ACC112 (cell line): ENCODE data around the gene PRLR.
"Not testable (repeated sequence)": the region's sequence is repeated elsewhere in the genome, so short reads cannot be mapped to it uniquely, and the experiment has no call there.

Experiments
- H2AFZ ChIP-seq: fragments of 200-600 bp; sonication (generic); one replicate; pipeline ENCODE4 v1.6.0; 2017; ENCODE audit warnings: antibody characterized with exemption, low read length; ENCODE audit not compliant: unreplicated experiment
- H3K27ac ChIP-seq: fragments of 200-600 bp; sonication (generic); 2 replicates; pipeline ENCODE4 v1.5.1; 2014; ENCODE audit warnings: low read depth, mild to moderate bottlenecking, antibody characterized with exemption, low read length, moderate library complexity
- H3K27me3 ChIP-seq: fragments of 200-600 bp; sonication (generic); 2 replicates; pipeline ENCODE4 v1.6.1; 2014; ENCODE audit warnings: mild to moderate bottlenecking, antibody characterized with exemption, low read length, moderate library complexity, mixed read lengths; ENCODE audit not compliant: insufficient read depth
- H3K36me3 ChIP-seq: fragments of 200-600 bp; sonication (generic); 2 replicates; pipeline ENCODE4 v1.6.1; 2016; ENCODE audit warnings: mild to moderate bottlenecking, antibody characterized with exemption, low read length, moderate library complexity, mixed read lengths; ENCODE audit not compliant: insufficient read depth
- H3K4me1 ChIP-seq: fragments of 200-600 bp; sonication (generic); one replicate; pipeline ENCODE4 v1.6.1; 2016; ENCODE audit warnings: low read length, mixed read lengths; ENCODE audit not compliant: insufficient read depth, unreplicated experiment, control insufficient read depth
- H3K4me3 ChIP-seq: fragments of 200-600 bp; sonication (generic); 2 replicates; pipeline ENCODE4 v1.5.1; 2014; ENCODE audit warnings: mild to moderate bottlenecking, low read depth, low read length
- H3K79me2 ChIP-seq: fragments of 200-600 bp; sonication (generic); one replicate; pipeline ENCODE4 v1.6.0; 2016; ENCODE audit warnings: low read length; ENCODE audit not compliant: control insufficient read depth, unreplicated experiment, insufficient read depth

PRLR gene

DNA sequence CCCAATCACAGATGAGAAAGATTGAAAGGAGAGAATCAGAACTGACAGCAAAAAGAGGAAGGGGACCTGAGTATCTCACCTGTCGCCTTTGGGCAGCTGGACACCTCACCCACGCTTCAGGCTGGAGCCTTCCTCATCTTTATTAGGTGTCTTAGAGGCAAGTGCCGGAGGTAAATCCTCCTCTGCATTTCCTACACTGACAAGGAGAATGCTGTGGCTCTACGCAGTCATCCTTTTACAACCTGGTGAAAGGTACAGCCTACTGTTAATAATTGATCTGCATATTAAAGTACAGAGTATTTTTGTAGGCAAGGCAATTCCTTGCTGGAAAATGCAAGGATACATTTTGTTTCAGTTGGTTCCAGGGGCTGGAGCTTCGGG, 34.8 kb downstream of the PRLR start:
- Histone ChIP-seq H3K4me1 (peaks cover 16% of the 10 kb centered on the region), H3K27ac (no peak overlapping the region), H3K4me3 (no peak overlapping the region), H3K79me2 (no peaks in the 10 kb centered on the region), H2AFZ (no peak overlapping the region), H3K36me3 (no peaks in the 10 kb centered on the region), H3K27me3 (peaks cover 73% of the 10 kb centered on the region)

DNA sequence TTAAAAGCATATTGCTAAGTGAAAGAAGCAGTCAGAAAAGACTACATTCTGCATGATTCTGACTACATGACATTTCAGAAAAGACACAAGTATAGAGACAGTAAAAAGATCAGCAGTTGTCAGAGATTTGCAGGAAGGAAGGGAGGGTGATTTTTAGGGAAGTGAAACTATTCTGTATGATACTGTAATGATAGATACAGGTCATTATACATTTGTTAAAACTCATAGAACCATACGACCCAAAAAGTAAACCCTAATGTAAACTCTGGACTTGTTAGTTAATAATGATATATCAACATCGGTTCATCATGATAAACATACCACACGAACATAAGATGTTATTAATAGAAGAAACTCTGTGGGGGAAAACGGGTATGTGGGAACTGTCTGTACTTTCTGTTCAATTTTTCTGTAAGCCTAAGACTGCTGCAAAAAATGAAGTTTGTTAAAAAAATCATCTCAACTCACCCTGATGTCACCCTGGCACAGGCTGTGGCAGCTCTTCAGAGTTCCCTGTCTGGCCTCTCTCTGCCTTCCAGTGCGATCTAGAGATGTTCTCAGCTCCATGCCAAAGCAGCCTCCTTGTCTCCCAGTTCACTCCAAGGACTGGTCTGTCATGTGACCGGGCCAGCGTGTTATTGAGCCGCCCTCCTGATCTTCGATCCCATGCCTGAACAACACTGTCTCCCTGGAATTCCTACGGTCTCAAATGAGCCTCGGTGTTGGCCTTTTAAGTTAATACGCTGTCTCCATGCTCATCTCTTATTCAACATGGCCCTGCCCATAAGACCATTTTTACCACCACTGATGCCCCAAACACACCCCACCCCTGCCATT, 35.4 kb downstream of the PRLR start:
- Histone ChIP-seq H3K79me2 (no peaks in the 10 kb centered on the region), H3K27me3 (peaks cover 67% of the 10 kb centered on the region), H3K27ac (no peak overlapping the region), H2AFZ (no peak overlapping the region), H3K4me1 (peaks cover 16% of the 10 kb centered on the region), H3K36me3 (no peaks in the 10 kb centered on the region), H3K4me3 (no peak overlapping the region)

DNA sequence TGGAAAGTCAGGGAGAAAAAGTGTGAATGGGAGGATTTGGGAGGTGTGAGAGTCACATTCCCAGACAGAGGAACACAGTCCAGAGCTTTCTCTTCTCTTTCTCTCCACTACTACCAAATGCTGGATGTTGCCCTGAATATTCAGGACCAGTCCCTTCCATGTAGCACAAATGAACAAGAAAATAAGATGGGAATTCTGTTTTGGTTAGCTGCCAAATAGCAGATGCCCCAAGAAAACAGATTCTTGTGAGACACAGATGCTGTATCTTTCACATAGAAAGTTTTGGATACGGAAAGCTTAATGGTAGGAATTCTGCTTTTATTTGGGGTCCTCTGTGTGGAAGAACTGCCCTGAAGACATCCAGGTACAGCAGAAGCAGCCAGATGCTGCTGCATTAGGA, 37.8 kb downstream of the PRLR start:
- Histone ChIP-seq H2AFZ (no peak overlapping the region), H3K79me2 (no peaks in the 10 kb centered on the region), H3K4me1 (no peaks in the 10 kb centered on the region), H3K27me3 (peaks cover 73% of the 10 kb centered on the region), H3K4me3 (no peak overlapping the region), H3K27ac (no peak overlapping the region), H3K36me3 (no peaks in the 10 kb centered on the region)

DNA sequence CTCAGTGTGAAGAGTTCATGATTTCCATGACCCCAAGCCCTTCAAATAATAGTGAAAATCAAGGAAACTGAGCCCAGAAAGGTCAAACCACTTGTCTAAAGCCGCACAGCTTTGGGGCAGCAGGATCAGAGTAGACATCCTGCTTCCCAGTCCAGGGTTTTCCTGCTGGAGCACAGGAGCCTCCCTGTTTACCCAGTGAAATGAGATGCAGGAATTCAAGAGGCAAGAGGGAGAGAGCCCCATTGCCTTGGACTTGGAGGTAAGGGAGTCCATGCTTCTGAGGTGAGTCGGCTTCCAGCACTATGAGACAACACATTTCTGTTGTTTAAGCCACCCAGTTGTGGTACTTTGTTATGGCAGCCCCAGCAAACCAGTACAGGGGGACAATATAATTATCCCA, 40.5 kb downstream of the PRLR start:
- not testable (repeated sequence) for H2AFZ ChIP-seq, H3K79me2 ChIP-seq, H3K4me3 ChIP-seq, H3K27ac ChIP-seq, H3K36me3 ChIP-seq, H3K4me1 ChIP-seq
- peaks cover 62% of the 10 kb centered on the region for H3K27me3 ChIP-seq

DNA sequence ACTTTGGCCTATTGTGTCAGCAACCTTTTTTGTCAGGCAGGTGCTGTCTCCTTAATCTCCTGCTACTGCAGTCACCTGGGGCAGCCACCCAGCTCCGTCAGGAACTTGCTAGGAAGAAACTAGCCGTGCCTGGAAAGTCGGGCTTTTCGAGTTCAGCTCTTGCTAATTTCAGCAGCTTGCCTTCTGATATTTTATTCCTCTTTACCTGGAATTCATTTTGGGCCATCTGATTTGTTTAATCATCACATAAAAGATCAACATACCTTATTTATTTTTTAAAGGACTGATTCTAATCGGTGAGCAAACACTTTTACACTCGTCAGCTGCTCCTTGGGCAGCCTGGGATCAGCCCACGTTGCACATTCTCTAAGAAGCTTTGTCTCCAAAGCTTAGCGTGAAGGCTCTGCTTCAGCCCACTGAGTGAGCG, 42.2 kb downstream of the PRLR start:
- H3K4me1 ChIP-seq = no peaks in the 10 kb centered on the region
- no peak overlapping the region for H2AFZ ChIP-seq
- H3K27ac ChIP-seq = no peak overlapping the region
- no peaks in the 10 kb centered on the region for H3K36me3 ChIP-seq
- H3K27me3 ChIP-seq = peaks cover 50% of the 10 kb centered on the region
- no peaks in the 10 kb centered on the region for H3K79me2 ChIP-seq
- no peak overlapping the region for H3K4me3 ChIP-seq

DNA sequence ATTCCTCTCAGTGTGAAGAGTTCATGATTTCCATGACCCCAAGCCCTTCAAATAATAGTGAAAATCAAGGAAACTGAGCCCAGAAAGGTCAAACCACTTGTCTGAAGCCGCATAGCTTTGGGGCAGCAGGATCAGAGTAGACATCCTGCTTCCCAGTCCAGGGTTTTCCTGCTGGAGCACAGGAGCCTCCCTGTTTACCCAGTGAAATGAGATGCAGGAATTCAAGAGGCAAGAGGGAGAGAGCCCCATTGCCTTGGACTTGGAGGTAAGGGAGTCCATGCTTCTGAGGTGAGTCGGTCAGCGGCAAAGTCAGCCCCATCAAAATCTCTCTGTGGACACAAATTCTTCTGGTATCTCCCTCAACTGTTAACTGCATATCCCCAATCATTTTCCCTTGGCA, 42.7 kb downstream of the PRLR start:
- not testable (repeated sequence) for H3K4me3 ChIP-seq, H3K27ac ChIP-seq, H3K79me2 ChIP-seq, H3K4me1 ChIP-seq, H3K36me3 ChIP-seq, H2AFZ ChIP-seq
- H3K27me3 ChIP-seq = peaks cover 45% of the 10 kb centered on the region

DNA sequence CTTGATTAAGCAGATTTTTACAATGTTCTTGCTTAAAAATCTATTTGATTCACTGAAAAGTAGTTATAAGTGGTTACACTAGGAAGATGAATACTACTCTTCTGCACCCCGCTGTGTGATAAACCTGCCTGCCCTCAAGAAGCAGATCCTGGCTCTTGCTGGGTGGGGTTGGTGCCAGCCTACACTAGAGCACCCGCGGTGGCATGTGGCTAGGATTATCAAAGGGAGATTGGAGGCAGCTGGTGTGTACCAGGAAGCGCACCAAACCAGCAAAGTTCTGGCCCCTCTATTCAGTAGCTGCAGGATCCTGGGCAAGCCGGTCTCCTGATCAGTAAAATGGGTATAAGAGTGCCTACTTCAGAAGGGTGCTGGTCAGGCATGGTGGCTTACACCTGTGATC, 43.5 kb downstream of the PRLR start:
- no peaks in the 10 kb centered on the region for H3K4me1 ChIP-seq

DNA sequence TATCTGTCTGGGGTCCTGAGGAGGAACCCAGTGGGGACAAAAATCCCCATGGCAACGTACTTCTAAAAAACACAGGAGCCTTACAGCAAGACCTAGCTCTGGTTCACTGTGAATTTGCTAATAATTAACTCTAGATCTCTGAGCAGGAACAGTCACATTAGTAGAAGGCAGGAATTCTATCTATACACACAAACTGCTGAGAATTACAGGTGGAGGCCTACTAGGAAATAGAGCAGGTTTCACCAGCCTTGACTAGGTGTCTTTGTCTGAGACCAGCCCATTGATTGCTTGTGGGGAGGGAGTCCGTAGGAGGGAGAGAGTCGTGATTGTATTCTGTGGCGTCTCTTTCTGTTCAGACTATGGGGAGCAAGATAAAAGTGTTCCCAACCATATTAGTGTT, 44.8 kb downstream of the PRLR start:
- no peak overlapping the region for H3K27ac ChIP-seq
- H3K79me2 ChIP-seq = no peaks in the 10 kb centered on the region
- H3K27me3 ChIP-seq = peaks cover 28% of the 10 kb centered on the region
- no peak overlapping the region for H3K4me3 ChIP-seq
- H3K36me3 ChIP-seq = no peaks in the 10 kb centered on the region
- no peak overlapping the region for H2AFZ ChIP-seq
- H3K4me1 ChIP-seq = no peaks in the 10 kb centered on the region

More for the DNA sequence above, 43.5 kb downstream of the PRLR start:
- H3K36me3 ChIP-seq = no peaks in the 10 kb centered on the region
- H3K79me2 ChIP-seq = no peaks in the 10 kb centered on the region
- H3K27me3 ChIP-seq = peaks cover 37% of the 10 kb centered on the region
- H3K4me3 ChIP-seq = no peak overlapping the region
- no peak overlapping the region for H2AFZ ChIP-seq
- H3K27ac ChIP-seq = no peak overlapping the region

DNA sequence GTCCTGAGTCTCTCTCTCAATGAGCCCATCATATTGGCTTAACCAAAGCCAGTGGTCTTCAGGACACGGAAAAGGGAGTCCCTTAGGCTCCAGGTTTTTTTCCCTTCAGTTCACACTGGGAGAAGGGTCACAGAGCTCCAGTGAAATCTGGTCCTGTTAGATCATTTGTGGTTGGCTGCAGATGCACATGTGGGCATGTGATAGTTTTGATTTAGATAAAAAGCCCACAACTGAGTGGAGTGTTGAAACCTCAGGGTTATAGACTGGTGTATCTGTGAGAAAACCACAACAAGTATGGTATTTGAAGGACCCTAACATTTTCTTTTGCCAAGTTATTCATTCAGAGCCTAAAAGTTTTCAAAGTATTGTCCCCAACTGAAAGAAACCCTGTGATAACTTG, 46.7 kb downstream of the PRLR start:
- Histone ChIP-seq H3K4me3 (no peak overlapping the region), H3K79me2 (no peaks in the 10 kb centered on the region), H3K4me1 (no peaks in the 10 kb centered on the region), H3K36me3 (no peaks in the 10 kb centered on the region), H2AFZ (no peak overlapping the region), H3K27ac (no peak overlapping the region), H3K27me3 (peaks cover 21% of the 10 kb centered on the region)

DNA sequence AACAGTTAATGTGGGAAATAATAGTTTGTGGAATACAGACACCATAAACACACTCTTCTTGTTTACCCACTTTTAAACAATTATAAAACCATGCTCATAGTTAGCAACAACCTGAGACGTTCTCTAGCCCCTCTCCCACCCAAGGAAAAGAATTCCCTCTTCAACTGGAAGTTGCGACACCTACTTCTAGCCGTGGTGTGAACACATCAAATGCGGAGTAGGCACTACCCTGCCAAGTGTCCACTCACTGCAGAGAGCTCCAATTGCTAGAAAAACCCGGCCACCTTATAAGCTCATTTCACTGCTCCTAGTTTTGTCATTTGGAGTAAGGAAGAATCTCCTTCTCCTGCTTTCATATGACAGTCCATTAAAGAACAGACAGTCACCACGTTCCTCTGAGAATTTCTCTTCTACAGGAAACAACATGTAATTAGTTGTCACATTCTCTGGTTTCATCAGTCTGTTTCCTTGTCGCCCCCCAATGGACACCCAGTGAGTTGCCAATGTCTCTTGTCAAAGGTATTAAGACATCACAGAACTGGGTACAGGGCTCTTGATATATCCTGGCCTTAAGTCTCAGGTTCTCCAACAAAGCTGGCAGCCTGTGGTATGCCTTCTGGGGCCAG, 47.3 kb downstream of the PRLR start:
- no peaks in the 10 kb centered on the region for H3K79me2 ChIP-seq
- H3K27me3 ChIP-seq = peaks cover 16% of the 10 kb centered on the region
- H3K4me3 ChIP-seq = no peak overlapping the region
- H3K27ac ChIP-seq = no peak overlapping the region
- H3K4me1 ChIP-seq = no peaks in the 10 kb centered on the region
- no peak overlapping the region for H2AFZ ChIP-seq
- no peaks in the 10 kb centered on the region for H3K36me3 ChIP-seq

DNA sequence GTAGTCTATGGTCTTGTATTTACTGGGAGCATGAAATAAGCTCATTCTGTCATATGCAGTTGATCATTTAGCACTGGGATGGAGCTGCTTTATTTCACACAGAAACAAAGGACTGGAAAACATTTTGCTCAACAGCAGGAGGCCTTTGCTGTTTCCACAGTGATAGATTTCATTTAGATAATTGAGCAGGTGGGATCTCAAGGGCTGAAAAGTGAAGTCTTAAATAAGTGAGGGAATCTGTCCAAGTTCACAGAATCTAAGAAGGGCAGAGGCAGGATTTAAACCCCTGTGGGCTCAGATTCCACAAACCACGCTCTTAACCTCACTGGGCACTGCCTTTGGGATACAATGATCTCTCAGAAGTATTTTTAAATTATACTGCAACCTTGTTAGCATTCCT, 47.8 kb downstream of the PRLR start:
- no peak overlapping the region for H3K27ac ChIP-seq
- peaks cover 12% of the 10 kb centered on the region; the same call in 1 of the 2 replicates for H3K27me3 ChIP-seq
- H2AFZ ChIP-seq = no peak overlapping the region
- H3K4me1 ChIP-seq = no peaks in the 10 kb centered on the region
- H3K79me2 ChIP-seq = no peaks in the 10 kb centered on the region
- no peaks in the 10 kb centered on the region for H3K36me3 ChIP-seq
- no peak overlapping the region for H3K4me3 ChIP-seq
